Measurements from ENCODE around the gene NUP35. TPM values are rescaled to one million over a fixed set of nuclear protein-coding genes. Genes with fewer than 3 reads are reported as not detected.
"Not testable (repeated sequence)": the region's sequence is repeated elsewhere in the genome, so short reads cannot be mapped to it uniquely, and the experiment has no call there.

The NUP35 gene
- total and polyA plus RNA-seq, 2 experiments from 2014 or later = 15.7 to 22.6 TPM

DNA sequence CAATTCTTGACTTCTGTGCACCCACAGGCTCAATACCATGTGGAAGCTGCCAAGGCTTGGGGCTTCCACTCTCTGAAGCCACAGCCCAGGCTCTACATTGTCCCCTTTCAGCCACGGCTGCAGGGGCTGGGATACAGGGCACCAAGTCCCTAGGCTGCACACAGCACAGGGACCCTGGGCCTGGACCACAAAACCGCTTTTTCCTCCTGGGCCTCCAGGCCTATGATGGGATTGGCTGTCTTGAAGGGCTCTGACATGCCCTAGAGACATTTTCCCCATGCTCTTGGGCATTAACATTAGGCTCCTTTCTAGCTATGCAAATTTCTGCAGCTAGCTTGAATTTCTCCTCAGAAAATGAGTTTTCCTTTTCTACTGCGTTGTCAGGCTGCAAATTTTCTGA lies 29.7 kb downstream of the NUP35 start:
- WGBS (ENCODE audit: low lambda C conversion rate, missing lambda C conversion rate) = 99% methylated on average over 3 of the region's 3 CpGs
- H3K36me3 ChIP-seq (replicated peaks; ENCODE audit: insufficient read depth, low read depth) = no peaks in the 10 kb centered on the region
- H3K27me3 ChIP-seq = no peaks in the 10 kb centered on the region
- no peaks in the 10 kb centered on the region for H3K9me2 ChIP-seq (replicated peaks; ENCODE audit: insufficient read depth)
- H3K4me1 ChIP-seq (ENCODE audit: insufficient read depth) = no peaks in the 10 kb centered on the region
- H3K27ac ChIP-seq = no peak overlapping the region
- no peak overlapping the region for H3K4me2 ChIP-seq
- DNase-seq (ENCODE audit: low spot score) = no peak
- no peaks in the 10 kb centered on the region for H3K79me2 ChIP-seq
- H3K9me3 ChIP-seq (ENCODE audit: low read depth) = no peaks in the 10 kb centered on the region
- H4K20me1 ChIP-seq (ENCODE audit: insufficient read depth, poor library complexity, severe bottlenecking) = no peaks in the 10 kb centered on the region
- H2AFZ ChIP-seq = no peak overlapping the region
- TF ChIP-seq, protein P1, sequence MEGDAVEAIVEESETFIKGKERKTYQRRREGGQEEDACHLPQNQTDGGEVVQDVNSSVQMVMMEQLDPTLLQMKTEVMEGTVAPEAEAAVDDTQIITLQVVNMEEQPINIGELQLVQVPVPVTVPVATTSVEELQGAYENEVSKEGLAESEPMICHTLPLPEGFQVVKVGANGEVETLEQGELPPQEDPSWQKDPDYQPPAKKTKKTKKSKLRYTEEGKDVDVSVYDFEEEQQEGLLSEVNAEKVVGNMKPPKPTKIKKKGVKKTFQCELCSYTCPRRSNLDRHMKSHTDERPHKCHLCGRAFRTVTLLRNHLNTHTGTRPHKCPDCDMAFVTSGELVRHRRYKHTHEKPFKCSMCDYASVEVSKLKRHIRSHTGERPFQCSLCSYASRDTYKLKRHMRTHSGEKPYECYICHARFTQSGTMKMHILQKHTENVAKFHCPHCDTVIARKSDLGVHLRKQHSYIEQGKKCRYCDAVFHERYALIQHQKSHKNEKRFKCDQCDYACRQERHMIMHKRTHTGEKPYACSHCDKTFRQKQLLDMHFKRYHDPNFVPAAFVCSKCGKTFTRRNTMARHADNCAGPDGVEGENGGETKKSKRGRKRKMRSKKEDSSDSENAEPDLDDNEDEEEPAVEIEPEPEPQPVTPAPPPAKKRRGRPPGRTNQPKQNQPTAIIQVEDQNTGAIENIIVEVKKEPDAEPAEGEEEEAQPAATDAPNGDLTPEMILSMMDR (IDR thresholded peaks at IDR 0.05; ENCODE audit: poor library complexity) = no peak
- TF ChIP-seq EZH2phosphoT487 (IDR thresholded peaks at IDR 0.05; ENCODE audit: low read depth, severe bottlenecking, unreplicated experiment) (no peak), EZH2 (IDR thresholded peaks at IDR 0.05; ENCODE audit: borderline replicate concordance) (no peak)
- no peak overlapping the region for H3K4me3 ChIP-seq

DNA sequence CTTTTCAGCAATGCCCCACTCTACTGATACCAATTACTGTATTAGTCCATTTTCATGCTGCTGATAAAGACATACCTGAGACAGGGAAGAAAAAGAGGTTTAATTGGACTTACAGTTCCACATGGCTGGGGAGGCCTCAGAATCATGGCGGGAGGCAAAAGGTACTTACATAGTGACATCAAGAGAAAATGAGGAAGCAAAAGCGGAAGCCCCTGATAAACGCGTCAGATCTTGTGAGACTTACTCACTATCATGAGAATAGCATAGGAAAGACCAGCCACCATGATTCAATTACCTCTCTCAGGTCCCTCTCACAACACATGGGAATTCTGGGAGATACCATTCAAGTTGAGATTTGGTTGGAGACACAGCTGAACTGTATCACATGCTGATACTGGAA lies 30.5 kb downstream of the NUP35 start:
- H3K9me3 ChIP-seq (ENCODE audit: low read depth); DNase-seq (ENCODE audit: low spot score); H3K9me2 ChIP-seq (replicated peaks; ENCODE audit: insufficient read depth); H3K4me3 ChIP-seq; H3K4me1 ChIP-seq (ENCODE audit: insufficient read depth); H3K79me2 ChIP-seq; H3K4me2 ChIP-seq; H2AFZ ChIP-seq; H3K36me3 ChIP-seq (replicated peaks; ENCODE audit: insufficient read depth, low read depth); H3K27ac ChIP-seq; H3K27me3 ChIP-seq; H4K20me1 ChIP-seq (ENCODE audit: insufficient read depth, poor library complexity, severe bottlenecking): not testable (repeated sequence)
- 72% methylated on average over 4 of the region's 4 CpGs for WGBS (ENCODE audit: low lambda C conversion rate, missing lambda C conversion rate)

DNA sequence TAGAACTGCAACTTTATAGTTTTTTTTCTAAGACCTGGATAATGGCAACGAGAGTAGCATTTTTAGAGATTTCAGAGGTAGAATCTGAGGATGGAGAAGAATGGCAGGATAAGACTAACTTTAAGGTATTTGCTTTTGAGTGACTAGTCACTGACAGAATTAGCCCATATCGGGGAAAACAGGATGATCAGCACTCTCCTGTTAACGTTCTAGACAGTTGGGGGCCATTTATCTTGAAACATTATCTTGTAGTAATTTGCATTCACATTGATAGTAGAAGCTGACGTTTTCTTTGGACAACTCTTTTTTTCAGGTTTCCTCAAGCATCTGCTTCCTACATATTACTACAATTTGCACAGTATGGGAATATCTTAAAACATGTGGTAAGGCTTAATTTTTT lies 32.9 kb downstream of the NUP35 start:
- Histone ChIP-seq H3K36me3 (replicated peaks; ENCODE audit: insufficient read depth, low read depth) (no peaks in the 10 kb centered on the region), H4K20me1 (ENCODE audit: insufficient read depth, poor library complexity, severe bottlenecking) (no peaks in the 10 kb centered on the region), H3K79me2 (no peaks in the 10 kb centered on the region), H3K27me3 (no peaks in the 10 kb centered on the region), H3K4me1 (ENCODE audit: insufficient read depth) (no peaks in the 10 kb centered on the region), H3K4me2 (no peak overlapping the region), H3K27ac (no peak overlapping the region), H3K4me3 (no peak overlapping the region), H2AFZ (no peak overlapping the region), H3K9me3 (ENCODE audit: low read depth) (no peaks in the 10 kb centered on the region), H3K9me2 (replicated peaks; ENCODE audit: insufficient read depth) (no peaks in the 10 kb centered on the region)
- no peak for TF ChIP-seq EZH2 (IDR thresholded peaks at IDR 0.05; ENCODE audit: borderline replicate concordance)
- TF ChIP-seq EZH2phosphoT487 (IDR thresholded peaks at IDR 0.05; ENCODE audit: low read depth, severe bottlenecking, unreplicated experiment) = no peak
- DNase-seq (ENCODE audit: low spot score) = no peak
- WGBS (ENCODE audit: low lambda C conversion rate, missing lambda C conversion rate) = 51% methylated on average over 4 of the region's 4 CpGs

DNA sequence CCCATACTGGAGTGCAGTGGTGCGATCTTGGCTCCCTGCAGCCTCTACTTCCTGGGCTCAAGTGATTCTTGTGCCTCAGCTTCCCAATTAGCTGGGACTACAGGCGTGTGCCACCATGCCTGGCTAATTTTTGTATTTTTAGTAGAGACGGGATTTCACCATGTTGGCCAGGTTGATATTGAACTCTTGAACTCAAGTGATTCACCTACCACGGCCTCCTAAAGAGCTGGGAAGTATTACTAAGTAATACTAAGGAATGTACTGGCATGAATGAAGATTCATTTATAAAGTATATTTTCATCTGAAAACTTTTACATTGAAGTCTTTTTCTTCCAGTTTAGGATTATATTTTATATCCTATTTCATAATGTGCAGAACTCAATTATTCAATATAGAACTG lies 38.1 kb downstream of the NUP35 start:
- TF ChIP-seq, protein P1 (IDR thresholded peaks at IDR 0.05; ENCODE audit: poor library complexity) = no peak
- TF ChIP-seq EZH2 (IDR thresholded peaks at IDR 0.05; ENCODE audit: borderline replicate concordance) (no peak), EZH2phosphoT487 (IDR thresholded peaks at IDR 0.05; ENCODE audit: low read depth, severe bottlenecking, unreplicated experiment) (no peak)
- Histone ChIP-seq H3K36me3 (replicated peaks; ENCODE audit: insufficient read depth, low read depth) (no peaks in the 10 kb centered on the region), H4K20me1 (ENCODE audit: insufficient read depth, poor library complexity, severe bottlenecking) (no peaks in the 10 kb centered on the region), H3K4me3 (no peak overlapping the region), H3K4me1 (ENCODE audit: insufficient read depth) (no peaks in the 10 kb centered on the region), H2AFZ (no peak overlapping the region), H3K9me2 (replicated peaks; ENCODE audit: insufficient read depth) (no peaks in the 10 kb centered on the region), H3K9me3 (ENCODE audit: low read depth) (peaks cover 2% of the 10 kb centered on the region), H3K4me2 (no peak overlapping the region), H3K27me3 (no peaks in the 10 kb centered on the region), H3K79me2 (no peaks in the 10 kb centered on the region), H3K27ac (no peak overlapping the region)
- 95% methylated on average over 4 of the region's 4 CpGs for WGBS (ENCODE audit: low lambda C conversion rate, missing lambda C conversion rate)
- no peak for DNase-seq (ENCODE audit: low spot score)

All from hepatocyte (in vitro differentiated cells).